Nephron progenitor cell (in vitro differentiated cells): ENCODE measurements around the gene EPHB1.

ENCODE experiments used
- DNase-seq: peaks from one replicate; pipeline ENCODE4 v3.0.0; 2021
- H3K27ac Mint-ChIP-seq: 2 replicates; pipeline ENCODE4 v1.8.0; 2021; ENCODE audit warnings: mild to moderate bottlenecking, moderate library complexity, mixed read lengths
- H3K27me3 Mint-ChIP-seq: 2 replicates; pipeline ENCODE4 v1.8.0; 2021; ENCODE audit warnings: mild to moderate bottlenecking, low read depth, mixed read lengths; ENCODE audit not compliant: poor library complexity
- H3K36me3 Mint-ChIP-seq: 2 replicates; pipeline ENCODE4 v1.8.0; 2021; ENCODE audit warnings: low read depth, mixed read lengths
- H3K4me1 Mint-ChIP-seq: 2 replicates; pipeline ENCODE4 v1.8.0; 2021; ENCODE audit warnings: mixed read lengths
- H3K4me3 Mint-ChIP-seq: 2 replicates; pipeline ENCODE4 v1.8.0; 2021; ENCODE audit warnings: mild to moderate bottlenecking, moderate library complexity, mixed read lengths
- H3K9me3 Mint-ChIP-seq: 2 replicates; pipeline ENCODE4 v1.8.0; 2021; ENCODE audit warnings: mild to moderate bottlenecking, moderate library complexity, mixed read lengths
- TF ChIP-seq, protein P1 (sequence below): fragments of 200-600 bp; sonication (generic); IDR thresholded peaks from 2 replicates; pipeline ENCODE4 v1.5.0; 2021; ENCODE audit warnings: antibody characterized with exemption

EPHB1 gene

DNA sequence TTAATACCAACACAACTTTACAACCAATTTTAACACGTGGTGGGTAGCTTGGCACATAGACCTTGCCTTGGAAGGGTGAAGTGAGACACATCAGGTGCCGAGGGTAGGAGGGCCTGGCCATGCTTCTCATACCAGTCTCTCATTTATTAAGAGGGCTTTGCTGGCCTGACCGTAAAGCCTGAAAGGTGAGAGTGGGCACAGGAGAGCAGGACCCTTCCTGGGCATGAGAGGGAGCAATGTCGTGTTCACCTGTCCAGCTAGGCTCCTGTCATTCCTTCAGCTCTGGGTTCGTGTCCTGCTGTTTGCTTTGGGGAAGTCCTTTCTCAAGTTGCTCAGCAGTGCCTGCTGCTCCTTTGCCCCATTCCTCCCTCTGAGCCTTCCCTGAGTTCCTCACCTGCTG, 294.4 kb downstream of the EPHB1 start:
- TF ChIP-seq, protein P1, sequence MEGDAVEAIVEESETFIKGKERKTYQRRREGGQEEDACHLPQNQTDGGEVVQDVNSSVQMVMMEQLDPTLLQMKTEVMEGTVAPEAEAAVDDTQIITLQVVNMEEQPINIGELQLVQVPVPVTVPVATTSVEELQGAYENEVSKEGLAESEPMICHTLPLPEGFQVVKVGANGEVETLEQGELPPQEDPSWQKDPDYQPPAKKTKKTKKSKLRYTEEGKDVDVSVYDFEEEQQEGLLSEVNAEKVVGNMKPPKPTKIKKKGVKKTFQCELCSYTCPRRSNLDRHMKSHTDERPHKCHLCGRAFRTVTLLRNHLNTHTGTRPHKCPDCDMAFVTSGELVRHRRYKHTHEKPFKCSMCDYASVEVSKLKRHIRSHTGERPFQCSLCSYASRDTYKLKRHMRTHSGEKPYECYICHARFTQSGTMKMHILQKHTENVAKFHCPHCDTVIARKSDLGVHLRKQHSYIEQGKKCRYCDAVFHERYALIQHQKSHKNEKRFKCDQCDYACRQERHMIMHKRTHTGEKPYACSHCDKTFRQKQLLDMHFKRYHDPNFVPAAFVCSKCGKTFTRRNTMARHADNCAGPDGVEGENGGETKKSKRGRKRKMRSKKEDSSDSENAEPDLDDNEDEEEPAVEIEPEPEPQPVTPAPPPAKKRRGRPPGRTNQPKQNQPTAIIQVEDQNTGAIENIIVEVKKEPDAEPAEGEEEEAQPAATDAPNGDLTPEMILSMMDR = no peak
- H3K27me3 Mint-ChIP-seq = peaks cover 22% of the 10 kb centered on the region
- H3K9me3 Mint-ChIP-seq = no peaks in the 10 kb centered on the region
- H3K4me3 Mint-ChIP-seq = no peak overlapping the region
- no peak overlapping the region for H3K27ac Mint-ChIP-seq
- no peaks in the 10 kb centered on the region for H3K4me1 Mint-ChIP-seq
- DNase-seq = no peak
- H3K36me3 Mint-ChIP-seq = no peaks in the 10 kb centered on the region

DNA sequence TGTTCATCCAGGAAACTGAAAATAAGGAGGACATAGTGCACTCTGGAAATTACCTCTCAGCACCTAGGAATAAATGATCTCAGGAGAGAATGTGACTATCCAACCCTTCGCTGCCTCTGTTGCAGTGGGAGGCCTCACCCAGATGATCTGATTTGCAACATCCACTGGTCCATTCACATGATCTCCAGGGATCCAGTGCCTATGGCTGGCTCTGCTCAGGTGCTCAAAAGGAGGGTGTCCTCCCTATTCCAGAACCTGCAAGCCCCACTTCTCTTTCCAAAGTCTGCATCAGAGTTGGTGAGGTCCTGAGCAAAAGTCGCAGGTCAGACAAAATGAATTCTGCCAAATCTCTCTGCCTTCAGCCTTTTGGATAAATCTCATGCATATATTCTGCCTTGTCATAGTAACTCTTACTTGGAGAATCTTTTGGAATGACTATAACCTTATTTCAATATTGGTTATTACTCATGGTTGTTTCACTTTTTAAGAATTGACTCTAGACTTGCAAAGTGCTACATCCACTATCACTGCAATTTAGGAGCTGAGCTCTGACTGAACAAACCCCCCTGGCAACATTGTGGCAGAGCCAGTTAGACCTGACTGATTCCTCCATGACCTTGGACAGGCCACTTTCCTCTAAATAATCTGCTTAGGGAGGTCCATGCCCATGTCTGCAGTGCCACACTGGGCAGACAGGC, 295.1 kb downstream of the EPHB1 start:
- Mint-ChIP-seq H3K4me3 (no peak overlapping the region), H3K9me3 (no peaks in the 10 kb centered on the region), H3K4me1 (no peaks in the 10 kb centered on the region), H3K36me3 (no peaks in the 10 kb centered on the region), H3K27ac (no peak overlapping the region), H3K27me3 (peaks cover 22% of the 10 kb centered on the region)
- DNase-seq = no peak
- TF ChIP-seq, protein P1 = no peak

DNA sequence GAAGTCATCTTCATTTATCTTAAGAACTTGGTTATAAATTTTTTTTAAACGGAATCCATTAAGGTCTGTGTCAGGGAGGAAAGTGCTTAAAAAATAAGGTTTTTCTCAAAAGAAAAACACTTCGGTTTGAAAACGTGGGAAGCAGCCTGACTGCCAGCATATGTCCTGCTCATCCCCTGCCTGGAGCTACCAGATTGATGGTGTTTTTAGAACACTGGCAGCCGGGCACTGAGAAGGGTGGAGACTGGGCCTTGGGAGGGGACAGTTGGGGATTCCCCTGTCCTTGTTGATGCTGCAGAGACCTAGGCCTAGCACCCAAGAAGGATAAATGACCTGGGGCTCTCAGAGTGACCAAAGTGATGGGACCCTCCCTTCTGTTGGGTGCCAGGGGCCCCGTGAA, 296.9 kb downstream of the EPHB1 start:
- Mint-ChIP-seq H3K36me3 (no peaks in the 10 kb centered on the region), H3K27ac (no peak overlapping the region), H3K4me1 (no peaks in the 10 kb centered on the region), H3K9me3 (no peaks in the 10 kb centered on the region), H3K27me3 (peaks cover 18% of the 10 kb centered on the region), H3K4me3 (no peak overlapping the region)
- TF ChIP-seq, protein P1 = no peak
- DNase-seq = no peak

DNA sequence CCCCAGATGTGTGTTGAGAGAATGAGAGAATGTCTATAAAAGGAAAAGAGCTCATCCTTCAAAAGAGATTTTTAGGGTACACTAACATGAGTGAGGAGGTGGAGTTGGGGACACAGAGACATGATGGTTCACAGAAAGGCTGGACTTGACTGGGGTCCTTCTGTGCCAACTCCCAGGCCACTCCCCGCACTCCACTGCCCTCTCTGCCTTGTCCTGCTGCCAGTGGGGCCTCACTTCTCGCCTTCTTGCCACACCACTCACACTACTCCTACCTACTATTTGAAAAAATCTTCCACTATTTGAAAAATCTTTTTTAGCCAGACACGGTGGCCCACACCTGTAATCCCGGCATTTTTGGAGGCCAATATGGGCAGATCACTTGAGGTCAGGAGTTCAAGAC, 298.1 kb downstream of the EPHB1 start:
- Mint-ChIP-seq H3K9me3 (no peaks in the 10 kb centered on the region), H3K4me1 (no peaks in the 10 kb centered on the region), H3K27ac (no peak overlapping the region), H3K36me3 (no peaks in the 10 kb centered on the region), H3K27me3 (peaks cover 18% of the 10 kb centered on the region), H3K4me3 (no peak overlapping the region)
- no peak for DNase-seq
- TF ChIP-seq, protein P1 = no peak

DNA sequence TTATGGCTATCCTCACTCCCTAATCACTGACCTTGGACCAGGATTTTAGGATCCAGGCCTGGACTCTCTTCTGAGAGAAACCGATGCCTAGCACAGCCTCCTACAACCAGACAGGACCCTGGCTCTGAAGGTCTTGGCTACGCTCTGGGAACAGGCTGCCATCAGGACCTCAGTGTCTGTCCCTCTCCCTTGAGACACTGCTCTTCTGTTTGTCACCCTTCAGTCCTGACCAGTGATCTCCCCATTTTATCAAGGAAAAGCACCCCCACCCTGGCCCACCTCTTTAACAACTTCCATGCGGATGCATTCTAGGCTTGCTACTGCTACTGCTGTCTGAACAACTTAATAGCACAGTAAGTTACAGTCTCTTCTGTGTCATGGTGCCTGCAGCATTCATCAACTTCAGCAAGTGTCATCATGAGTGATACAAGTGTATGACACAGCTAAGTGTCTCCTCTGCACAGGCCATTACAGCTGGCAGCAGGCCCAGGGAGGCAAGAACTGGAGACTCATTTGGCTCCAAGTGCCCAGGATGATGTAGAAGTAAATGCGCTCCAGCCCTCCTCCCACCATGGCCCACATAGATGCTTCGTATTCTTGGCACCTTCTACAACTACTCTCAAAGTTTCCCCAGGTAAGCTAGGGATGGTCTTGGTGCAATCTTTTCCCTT, 302.4 kb downstream of the EPHB1 start:
- Mint-ChIP-seq H3K27ac (no peak overlapping the region), H3K9me3 (no peaks in the 10 kb centered on the region), H3K4me1 (no peaks in the 10 kb centered on the region), H3K27me3 (peaks cover 4% of the 10 kb centered on the region), H3K4me3 (no peak overlapping the region), H3K36me3 (no peaks in the 10 kb centered on the region)
- TF ChIP-seq, protein P1 = no peak
- no peak for DNase-seq
